IMR-90 (cell line): Measurements from ENCODE around the gene NARS2.

Experiments used
- POLR2A ChIP-seq: IDR thresholded peaks from 2 replicates; pipeline ENCODE4 v1.6.1; 2012; ENCODE audit warnings: mild to moderate bottlenecking, low read depth, low read length
- RAD21 ChIP-seq: IDR thresholded peaks from 2 replicates; pipeline ENCODE4 v1.6.1; 2012; ENCODE audit warnings: low read length, improper control_type of control experiment

DNA sequence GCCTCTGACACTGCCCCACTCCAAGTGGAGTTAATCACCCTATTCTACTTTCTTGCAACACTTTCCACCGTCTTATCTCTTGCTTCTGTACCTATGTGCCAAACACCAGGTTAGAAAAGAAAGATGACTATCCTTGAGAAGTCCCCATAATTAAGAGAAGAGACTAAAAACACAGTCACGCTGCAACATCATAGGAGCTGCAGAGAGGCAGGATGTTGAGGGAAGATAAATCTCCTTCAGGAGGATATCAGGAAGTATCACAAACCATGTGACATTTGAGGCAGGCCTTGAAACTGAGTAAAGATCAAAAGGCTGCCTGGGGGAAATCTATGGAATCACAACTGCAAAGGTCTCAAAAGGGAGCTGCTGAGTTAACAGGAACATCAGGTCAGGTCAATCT lies 181.8 kb downstream of the NARS2 start:
- TF ChIP-seq RAD21 = no peak
- TF ChIP-seq POLR2A = no peak
